Measurements from ENCODE around the gene OR5J2.
"Not testable (repeated sequence)": the region's sequence is repeated elsewhere in the genome, so short reads cannot be mapped to it uniquely, and the experiment has no call there.

Gene OR5J2

GRCh38 chr11:56176318-56176717 is at the start of gene OR5J2:
TSS of gene OR5J2 (plus strand) at chr11:56176618. CDS start at chr11:56176618, 0 bp downstream.
- no peak for DNase-seq (ENCODE audit: low read depth, low spot score)

- no peak for DNase-seq (ENCODE audit: low read depth, low spot score)
These were observed 36.2 kb upstream of the OR5J2 start, which contains the start of gene OR8J3 for GRCh38 chr11:56140151-56140661. TSS of gene OR8J3 (minus strand) at chr11:56140201. CDS start at chr11:56137718, 2,483 bp downstream.

- DNase-seq (ENCODE audit: low read depth, low spot score), result not testable (repeated sequence)
These were observed 32.7 kb upstream of the OR5J2 start for GRCh38 chr11:56143681-56144080.

- DNase-seq (ENCODE audit: low read depth, low spot score), result no peak
These were observed 25.0 kb upstream of the OR5J2 start for GRCh38 chr11:56151376-56151775.

GRCh38 chr11:56152333-56152732 is 24.1 kb upstream of the OR5J2 start:
- DNase-seq (ENCODE audit: low read depth, low spot score), result no peak

GRCh38 chr11:56160217-56160616 is 16.2 kb upstream of the OR5J2 start, which contains the start of gene OR8K5:
TSS of gene OR8K5 (minus strand) at chr11:56160317. CDS start at chr11:56160317, 0 bp downstream.
- no peak for DNase-seq (ENCODE audit: low read depth, low spot score)

GRCh38 chr11:56163804-56164203 is 12.6 kb upstream of the OR5J2 start:
- DNase-seq (ENCODE audit: low read depth, low spot score), result no peak

- no peak for DNase-seq (ENCODE audit: low read depth, low spot score)
These were observed 4.1 kb upstream of the OR5J2 start for GRCh38 chr11:56172256-56172830.

GRCh38 chr11:56183459-56183858 is 7.0 kb downstream of the OR5J2 start:
- no peak for DNase-seq (ENCODE audit: low read depth, low spot score)

- no peak for DNase-seq (ENCODE audit: low read depth, low spot score)
These were observed 12.2 kb downstream of the OR5J2 start for GRCh38 chr11:56188602-56189001.

- DNase-seq (ENCODE audit: low read depth, low spot score), result no peak
These were observed 20.3 kb downstream of the OR5J2 start for GRCh38 chr11:56196705-56197104.

GRCh38 chr11:56197367-56197766 is 20.9 kb downstream of the OR5J2 start:
- DNase-seq (ENCODE audit: low read depth, low spot score), result no peak

- no peak for DNase-seq (ENCODE audit: low read depth, low spot score)
These were observed 31.4 kb downstream of the OR5J2 start for GRCh38 chr11:56207790-56208189.

- DNase-seq (ENCODE audit: low read depth, low spot score), result no peak
These were observed 38.1 kb downstream of the OR5J2 start for GRCh38 chr11:56214537-56214936.

GRCh38 chr11:56219735-56220134 is 43.3 kb downstream of the OR5J2 start:
- not testable (repeated sequence) for DNase-seq (ENCODE audit: low read depth, low spot score)

Data from iPS DF 19.7 (cell line).